ENCODE data around the gene C21orf58. TPM values are rescaled to one million over a fixed set of nuclear protein-coding genes. Genes with fewer than 3 reads are reported as not detected.

The C21orf58 gene
- total RNA-seq, 2 donors from 2014 or later = 0.31 to 0.74 TPM

GRCh38 chr21:46322351-46323226 lies 1.1 kb downstream of the C21orf58 start:
- H3K27me3 ChIP-seq = no peaks in the 10 kb centered on the region
- H3K27ac ChIP-seq = peak overlapping the region in 1 of 2 donors; percentile 17
- peaks cover 0 to 29% of the 10 kb centered on the region in 2 donors for H3K4me1 ChIP-seq
- H3K9me3 ChIP-seq = no peaks in the 10 kb centered on the region
- H3K36me3 ChIP-seq = peaks cover 4% of the 10 kb centered on the region
- no peak for TF ChIP-seq CTCF (IDR thresholded peaks at IDR 0.05)
- peak overlapping the region; percentile 96 to 100 for H3K4me3 ChIP-seq
- DNase-seq (ENCODE audit: low spot score) = no peak

- Histone ChIP-seq H3K36me3 (no peaks in the 10 kb centered on the region), H3K4me3 (no peak overlapping the region), H3K9me3 (no peaks in the 10 kb centered on the region), H3K27me3 (no peaks in the 10 kb centered on the region), H3K27ac (no peak overlapping the region), H3K4me1 (peaks cover 0 to 22% of the 10 kb centered on the region in 2 donors)
- no peak for TF ChIP-seq CTCF (IDR thresholded peaks at IDR 0.05)
- DNase-seq (ENCODE audit: low spot score) = no peak
These were observed 3.3 kb downstream of the C21orf58 start for GRCh38 chr21:46320331-46320801.

GRCh38 chr21:46319186-46319585 lies 4.5 kb downstream of the C21orf58 start:
- H3K36me3 ChIP-seq = no peaks in the 10 kb centered on the region
- no peak overlapping the region for H3K4me3 ChIP-seq
- H3K27ac ChIP-seq = no peak overlapping the region
- no peaks in the 10 kb centered on the region for H3K27me3 ChIP-seq
- no peak for TF ChIP-seq CTCF (IDR thresholded peaks at IDR 0.05)
- DNase-seq (ENCODE audit: low spot score) = no peak
- no peaks in the 10 kb centered on the region for H3K9me3 ChIP-seq
- H3K4me1 ChIP-seq = peaks cover 0 to 18% of the 10 kb centered on the region in 2 donors

GRCh38 chr21:46318464-46318845 lies 5.2 kb downstream of the C21orf58 start:
- no peak overlapping the region for H3K27ac ChIP-seq
- no peaks in the 10 kb centered on the region for H3K27me3 ChIP-seq
- no peaks in the 10 kb centered on the region for H3K36me3 ChIP-seq
- H3K4me1 ChIP-seq = peaks cover 0 to 17% of the 10 kb centered on the region in 2 donors
- no peaks in the 10 kb centered on the region for H3K9me3 ChIP-seq
- no peak for DNase-seq (ENCODE audit: low spot score)
- H3K4me3 ChIP-seq = no peak overlapping the region
- no peak for TF ChIP-seq CTCF (IDR thresholded peaks at IDR 0.05)

- Histone ChIP-seq H3K4me1 (peaks cover 0 to 11% of the 10 kb centered on the region in 2 donors), H3K9me3 (no peaks in the 10 kb centered on the region), H3K27ac (no peak overlapping the region), H3K4me3 (no peak overlapping the region), H3K27me3 (no peaks in the 10 kb centered on the region), H3K36me3 (no peaks in the 10 kb centered on the region)
- DNase-seq (ENCODE audit: low spot score) = no peak
- no peak for TF ChIP-seq CTCF (IDR thresholded peaks at IDR 0.05)
These were observed 5.8 kb downstream of the C21orf58 start for GRCh38 chr21:46317710-46318463.

Measured in right atrium auricular region (tissue), 2 donors.